DND-41 (cell line): Measurements from ENCODE around the gene NRSN2.
"Not testable (repeated sequence)": the region's sequence is repeated elsewhere in the genome, so short reads cannot be mapped to it uniquely, and the experiment has no call there.

Experiments used
- CTCF ChIP-seq: IDR thresholded peaks from 2 replicates; pipeline ENCODE4 v1.5.1; 2012; ENCODE audit warnings: borderline replicate concordance, low read length, moderate library complexity, mild to moderate bottlenecking; ENCODE audit not compliant: poor library complexity, severe bottlenecking; ENCODE audit errors: extremely low read depth
- EZH2 ChIP-seq: IDR thresholded peaks from 3 replicates; pipeline ENCODE4 v1.6.1; 2012; ENCODE audit warnings: borderline replicate concordance, low read depth, mild to moderate bottlenecking, moderate library complexity, low read length, inconsistent platforms; ENCODE audit not compliant: severe bottlenecking

- not testable (repeated sequence) for TF ChIP-seq CTCF, EZH2
Observed at GRCh38 chr20:393296-393695, 46.4 kb downstream of the NRSN2 start.
